ENCODE data around the gene MYH14. TPM values are rescaled to one million over a fixed set of nuclear protein-coding genes. Genes with fewer than 3 reads are reported as not detected.

Gene MYH14
- not detected for total RNA-seq
- polyA plus RNA-seq, result not detected

GRCh38 chr19:50203281-50204080, at the start of gene MYH14:
Gene MYH14, plus strand, starts transcription at chr19:50203622. Its CDS starts 6,744 bp downstream, at chr19:50210366.
- Histone ChIP-seq H3K9me3 (ENCODE audit: low read length) (no peaks in the 10 kb centered on the region), H3K4me1 (ENCODE audit: insufficient read depth, low read length) (no peaks in the 10 kb centered on the region), H3K36me3 (ENCODE audit: insufficient read depth, low read length) (no peaks in the 10 kb centered on the region), H3K27ac (ENCODE audit: low read depth, low read length) (no peak within 1 kb of the TSS), H3K4me3 (ENCODE audit: low read length) (no peak within 1 kb of the TSS), H3K27me3 (ENCODE audit: insufficient read depth, low read length, poor library complexity, severe bottlenecking) (peaks cover 10% of the 10 kb centered on the region)
- Mint-ChIP-seq H3K36me3 (no peaks in the 10 kb centered on the region), H3K9me3 (peaks cover 0 to 10% (median 0%) of the 10 kb centered on the region in 5 donors), H3K27ac (no peak within 1 kb of the TSS), H3K4me3 (no peak within 1 kb of the TSS), H3K4me1 (no peaks in the 10 kb centered on the region), H3K27me3 (peaks cover 37 to 54% of the 10 kb centered on the region in 2 donors)
- CTCF ChIA-PET, result no interaction called here
- DNase-seq, result peak in 1 of 5 donors; percentile 2
- POLR2A ChIA-PET, result no interaction called here

- Mint-ChIP-seq H3K36me3 (no peaks in the 10 kb centered on the region), H3K27ac (peak overlapping the region in 1 of 8 donors; percentile 50), H3K9me3 (peaks cover 4 to 18% (median 14%) of the 10 kb centered on the region in 5 donors), H3K27me3 (peaks cover 21 to 36% of the 10 kb centered on the region in 2 donors), H3K4me3 (no peak overlapping the region), H3K4me1 (no peaks in the 10 kb centered on the region)
- Histone ChIP-seq H3K4me1 (ENCODE audit: insufficient read depth, low read length) (no peaks in the 10 kb centered on the region), H3K4me3 (ENCODE audit: low read length) (no peak overlapping the region), H3K27me3 (ENCODE audit: insufficient read depth, low read length, poor library complexity, severe bottlenecking) (no peaks in the 10 kb centered on the region), H3K27ac (ENCODE audit: low read depth, low read length) (no peak overlapping the region), H3K9me3 (ENCODE audit: low read length) (no peaks in the 10 kb centered on the region), H3K36me3 (ENCODE audit: insufficient read depth, low read length) (no peaks in the 10 kb centered on the region)
- ChIA-PET POLR2A (no interaction called here), CTCF (no interaction called here)
- DNase-seq, result peak in 1 of 5 donors; percentile 20
Observed at GRCh38 chr19:50154529-50154928, 48.9 kb upstream of the MYH14 start.

DNA sequence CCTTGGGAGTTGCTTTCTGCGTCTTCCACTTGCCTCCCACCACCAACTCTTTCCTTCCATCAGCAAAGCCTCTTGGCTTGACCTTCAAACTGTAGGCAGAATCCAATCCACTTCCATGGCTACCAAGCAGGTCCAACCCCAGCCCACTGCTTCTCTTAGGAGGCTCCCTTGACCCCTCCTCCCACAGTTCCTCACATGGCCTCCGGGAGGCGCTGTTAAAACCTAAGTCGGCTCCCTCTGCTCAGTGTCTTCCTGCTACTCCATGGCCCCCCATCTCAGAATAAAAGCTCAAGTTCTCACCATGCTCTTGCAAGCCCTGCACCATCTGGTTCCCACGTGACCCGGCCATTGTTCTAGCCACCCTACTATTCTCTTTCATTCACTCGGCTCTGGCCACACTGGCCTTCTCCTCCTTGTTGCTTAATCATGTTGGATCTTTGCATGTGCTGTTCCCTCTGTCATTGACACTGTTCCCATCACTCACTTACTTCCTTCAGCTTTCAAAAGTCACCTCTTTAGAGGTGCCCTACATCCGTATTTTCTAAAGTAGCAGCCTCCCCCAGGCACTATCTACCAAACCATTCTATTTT, 47.8 kb upstream of the MYH14 start:
- no peaks in the 10 kb centered on the region for H3K36me3 ChIP-seq (ENCODE audit: insufficient read depth, low read length)
- no peaks in the 10 kb centered on the region for H3K27me3 ChIP-seq (ENCODE audit: insufficient read depth, low read length, poor library complexity, severe bottlenecking)
- H3K27ac ChIP-seq (ENCODE audit: low read depth, low read length), result no peak overlapping the region
- DNase-seq, result no peak
- ChIA-PET POLR2A (no interaction called here), CTCF (no interaction called here)
- peaks cover 4 to 22% (median 11%) of the 10 kb centered on the region in 5 donors for H3K9me3 Mint-ChIP-seq
- no peaks in the 10 kb centered on the region for H3K9me3 ChIP-seq (ENCODE audit: low read length)
- no peak overlapping the region for H3K4me3 Mint-ChIP-seq
- no peaks in the 10 kb centered on the region for H3K4me1 Mint-ChIP-seq
- H3K4me1 ChIP-seq (ENCODE audit: insufficient read depth, low read length), result no peaks in the 10 kb centered on the region
- no peak overlapping the region for H3K27ac Mint-ChIP-seq
- H3K4me3 ChIP-seq (ENCODE audit: low read length), result no peak overlapping the region
- no peaks in the 10 kb centered on the region for H3K36me3 Mint-ChIP-seq
- peaks cover 19 to 27% of the 10 kb centered on the region in 2 donors for H3K27me3 Mint-ChIP-seq

DNA sequence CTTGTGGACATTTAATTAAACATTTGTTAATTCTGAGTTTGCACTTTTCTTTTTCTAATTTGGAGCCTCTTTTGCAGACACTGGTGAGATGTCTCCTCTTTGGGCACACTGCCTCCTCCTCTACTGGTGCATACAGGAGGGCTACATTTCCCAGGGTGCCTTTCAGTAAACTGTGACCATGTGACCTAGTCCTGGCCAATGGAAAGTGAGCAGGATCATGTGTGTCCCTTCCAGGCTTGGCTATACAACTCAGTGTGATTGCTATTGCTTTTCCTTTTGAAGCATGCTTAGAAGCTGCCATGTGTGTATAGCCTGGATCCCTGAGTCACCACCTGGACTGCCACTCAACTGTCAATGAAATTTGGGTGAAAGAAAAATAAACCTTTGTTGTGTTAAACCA, 44.8 kb upstream of the MYH14 start:
- Mint-ChIP-seq H3K4me3 (no peak overlapping the region), H3K4me1 (no peaks in the 10 kb centered on the region), H3K36me3 (no peaks in the 10 kb centered on the region), H3K27me3 (peaks cover 14 to 18% of the 10 kb centered on the region in 2 donors), H3K9me3 (peaks cover 4 to 22% (median 14%) of the 10 kb centered on the region in 5 donors), H3K27ac (no peak overlapping the region)
- ChIA-PET POLR2A (no interaction called here), CTCF (no interaction called here)
- no peak overlapping the region for H3K27ac ChIP-seq (ENCODE audit: low read depth, low read length)
- H3K27me3 ChIP-seq (ENCODE audit: insufficient read depth, low read length, poor library complexity, severe bottlenecking), result no peaks in the 10 kb centered on the region
- H3K4me1 ChIP-seq (ENCODE audit: insufficient read depth, low read length), result no peaks in the 10 kb centered on the region
- H3K36me3 ChIP-seq (ENCODE audit: insufficient read depth, low read length), result no peaks in the 10 kb centered on the region
- DNase-seq, result no peak
- no peaks in the 10 kb centered on the region for H3K9me3 ChIP-seq (ENCODE audit: low read length)
- no peak overlapping the region for H3K4me3 ChIP-seq (ENCODE audit: low read length)

DNA sequence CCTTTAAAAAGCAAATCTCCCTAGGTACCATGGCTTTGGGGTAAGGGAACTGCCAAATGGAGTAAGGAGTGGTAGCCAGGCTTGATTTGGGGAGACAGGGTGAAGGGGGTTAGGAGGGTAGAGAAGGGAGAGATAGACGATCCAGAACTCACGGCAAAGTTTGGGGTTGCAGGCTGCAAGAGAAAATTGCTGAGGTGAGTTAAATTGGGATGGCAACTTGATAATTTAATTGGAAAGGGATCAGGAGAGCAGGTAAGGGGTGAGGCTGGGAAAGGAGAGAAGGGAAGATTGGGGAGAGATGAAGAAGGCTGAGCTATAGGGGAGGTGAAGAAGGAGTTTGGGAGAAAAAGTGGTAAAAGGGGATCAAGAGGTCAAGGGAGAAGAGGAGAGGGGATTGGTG, 44.3 kb upstream of the MYH14 start:
- no peak for DNase-seq
- H3K27me3 ChIP-seq (ENCODE audit: insufficient read depth, low read length, poor library complexity, severe bottlenecking), result no peaks in the 10 kb centered on the region
- Mint-ChIP-seq H3K27ac (no peak overlapping the region), H3K4me3 (no peak overlapping the region), H3K36me3 (no peaks in the 10 kb centered on the region), H3K27me3 (peaks cover 13 to 18% of the 10 kb centered on the region in 2 donors), H3K4me1 (no peaks in the 10 kb centered on the region), H3K9me3 (peaks cover 4 to 22% (median 14%) of the 10 kb centered on the region in 5 donors)
- H3K9me3 ChIP-seq (ENCODE audit: low read length), result no peaks in the 10 kb centered on the region
- H3K4me3 ChIP-seq (ENCODE audit: low read length), result no peak overlapping the region
- no peak overlapping the region for H3K27ac ChIP-seq (ENCODE audit: low read depth, low read length)
- POLR2A ChIA-PET, result no interaction called here
- H3K4me1 ChIP-seq (ENCODE audit: insufficient read depth, low read length), result no peaks in the 10 kb centered on the region
- H3K36me3 ChIP-seq (ENCODE audit: insufficient read depth, low read length), result no peaks in the 10 kb centered on the region
- CTCF ChIA-PET, result no interaction called here

GRCh38 chr19:50162988-50163387, 40.4 kb upstream of the MYH14 start, which contains the start of gene IZUMO2:
Gene IZUMO2, minus strand, starts transcription at chr19:50163281. Its CDS starts 87 bp downstream, at chr19:50163194.
- Histone ChIP-seq H3K4me1 (ENCODE audit: insufficient read depth, low read length) (no peaks in the 10 kb centered on the region), H3K36me3 (ENCODE audit: insufficient read depth, low read length) (no peaks in the 10 kb centered on the region), H3K4me3 (ENCODE audit: low read length) (no peak within 1 kb of the TSS), H3K27me3 (ENCODE audit: insufficient read depth, low read length, poor library complexity, severe bottlenecking) (no peaks in the 10 kb centered on the region), H3K27ac (ENCODE audit: low read depth, low read length) (no peak within 1 kb of the TSS), H3K9me3 (ENCODE audit: low read length) (no peaks in the 10 kb centered on the region)
- POLR2A ChIA-PET, result no interaction called here
- no peaks in the 10 kb centered on the region for H3K36me3 Mint-ChIP-seq
- peaks cover 6 to 27% of the 10 kb centered on the region in 2 donors for H3K27me3 Mint-ChIP-seq
- peaks cover 4 to 16% (median 12%) of the 10 kb centered on the region in 5 donors for H3K9me3 Mint-ChIP-seq
- DNase-seq, result no peak
- no peaks in the 10 kb centered on the region for H3K4me1 Mint-ChIP-seq
- no peak within 1 kb of the TSS for H3K4me3 Mint-ChIP-seq
- CTCF ChIA-PET, result no interaction called here
- H3K27ac Mint-ChIP-seq, result no peak within 1 kb of the TSS

- Mint-ChIP-seq H3K27ac (no peak overlapping the region), H3K36me3 (no peaks in the 10 kb centered on the region), H3K4me3 (no peak overlapping the region), H3K4me1 (no peaks in the 10 kb centered on the region), H3K9me3 (no peaks in the 10 kb centered on the region), H3K27me3 (peaks cover 7 to 31% of the 10 kb centered on the region in 2 donors)
- ChIA-PET CTCF (no interaction called here), POLR2A (no interaction called here)
- Histone ChIP-seq H3K4me3 (ENCODE audit: low read length) (no peak overlapping the region), H3K36me3 (ENCODE audit: insufficient read depth, low read length) (no peaks in the 10 kb centered on the region), H3K9me3 (ENCODE audit: low read length) (no peaks in the 10 kb centered on the region), H3K27me3 (ENCODE audit: insufficient read depth, low read length, poor library complexity, severe bottlenecking) (no peaks in the 10 kb centered on the region), H3K4me1 (ENCODE audit: insufficient read depth, low read length) (no peaks in the 10 kb centered on the region), H3K27ac (ENCODE audit: low read depth, low read length) (no peak overlapping the region)
- no peak for DNase-seq
Observed at GRCh38 chr19:50167314-50167721, 36.1 kb upstream of the MYH14 start.

GRCh38 chr19:50171752-50172151, 31.7 kb upstream of the MYH14 start:
- peaks cover 0 to 2% (median 0%) of the 10 kb centered on the region in 5 donors for H3K9me3 Mint-ChIP-seq
- H3K9me3 ChIP-seq (ENCODE audit: low read length), result no peaks in the 10 kb centered on the region
- ChIA-PET POLR2A (no interaction called here), CTCF (no interaction called here)
- no peak for DNase-seq
- H3K4me3 ChIP-seq (ENCODE audit: low read length), result no peak overlapping the region
- H3K27ac ChIP-seq (ENCODE audit: low read depth, low read length), result no peak overlapping the region
- no peaks in the 10 kb centered on the region for H3K36me3 ChIP-seq (ENCODE audit: insufficient read depth, low read length)
- no peaks in the 10 kb centered on the region for H3K36me3 Mint-ChIP-seq
- no peak overlapping the region for H3K27ac Mint-ChIP-seq
- no peak overlapping the region for H3K4me3 Mint-ChIP-seq
- H3K4me1 Mint-ChIP-seq, result no peaks in the 10 kb centered on the region
- peaks cover 12 to 25% of the 10 kb centered on the region in 2 donors for H3K27me3 Mint-ChIP-seq
- H3K4me1 ChIP-seq (ENCODE audit: insufficient read depth, low read length), result no peaks in the 10 kb centered on the region
- no peaks in the 10 kb centered on the region for H3K27me3 ChIP-seq (ENCODE audit: insufficient read depth, low read length, poor library complexity, severe bottlenecking)
